Right lobe of liver (tissue), 4 donors: Measurements from ENCODE around the gene CDH13.

Experiments
- POLR2A ChIP-seq: fragments of 450-650 bp; IDR thresholded peaks from one replicate; pipeline ENCODE4 v1.6.1; 2017; ENCODE audit warnings: antibody characterized with exemption, mild to moderate bottlenecking
- TF ChIP-seq, protein P1 (sequence below), 4 donors: fragments of 200-600 bp in 3 of 4; fragments of 450-650 bp in 1 of 4; IDR thresholded peaks; one replicate each; pipeline versions ENCODE4 v1.5.1 to v1.8.0; 2016 to 2022; ENCODE audit warnings: antibody characterized with exemption in 4 of 4, mild to moderate bottlenecking in 2 of 4
- donor health status: DM: no; HTN: no; CAD: no.
- donor health status: DM: no; HTN: no; CAD: no.
- donor health status: DM: no; HTN: yes; CAD: no.

DNA sequence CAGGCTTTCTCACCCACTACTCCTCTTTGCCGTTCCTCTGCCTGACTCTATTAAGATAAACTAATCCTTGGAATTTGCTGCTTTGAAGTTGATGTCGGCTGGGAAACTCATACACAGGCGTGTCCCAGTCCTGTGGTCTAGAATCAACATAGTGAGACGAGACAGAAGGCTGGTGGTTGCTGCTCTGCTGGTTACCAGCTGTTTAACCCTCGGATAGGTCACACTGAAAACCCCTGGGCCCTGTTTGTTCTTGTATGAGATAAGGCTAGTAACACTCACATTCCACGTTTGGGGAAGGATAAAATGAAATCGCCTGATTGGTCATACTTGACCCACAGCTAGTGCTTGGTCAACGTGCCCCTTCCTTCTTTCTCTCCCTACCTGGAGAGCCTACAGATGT lies 517.0 kb downstream of the CDH13 start:
- TF ChIP-seq, protein P1, sequence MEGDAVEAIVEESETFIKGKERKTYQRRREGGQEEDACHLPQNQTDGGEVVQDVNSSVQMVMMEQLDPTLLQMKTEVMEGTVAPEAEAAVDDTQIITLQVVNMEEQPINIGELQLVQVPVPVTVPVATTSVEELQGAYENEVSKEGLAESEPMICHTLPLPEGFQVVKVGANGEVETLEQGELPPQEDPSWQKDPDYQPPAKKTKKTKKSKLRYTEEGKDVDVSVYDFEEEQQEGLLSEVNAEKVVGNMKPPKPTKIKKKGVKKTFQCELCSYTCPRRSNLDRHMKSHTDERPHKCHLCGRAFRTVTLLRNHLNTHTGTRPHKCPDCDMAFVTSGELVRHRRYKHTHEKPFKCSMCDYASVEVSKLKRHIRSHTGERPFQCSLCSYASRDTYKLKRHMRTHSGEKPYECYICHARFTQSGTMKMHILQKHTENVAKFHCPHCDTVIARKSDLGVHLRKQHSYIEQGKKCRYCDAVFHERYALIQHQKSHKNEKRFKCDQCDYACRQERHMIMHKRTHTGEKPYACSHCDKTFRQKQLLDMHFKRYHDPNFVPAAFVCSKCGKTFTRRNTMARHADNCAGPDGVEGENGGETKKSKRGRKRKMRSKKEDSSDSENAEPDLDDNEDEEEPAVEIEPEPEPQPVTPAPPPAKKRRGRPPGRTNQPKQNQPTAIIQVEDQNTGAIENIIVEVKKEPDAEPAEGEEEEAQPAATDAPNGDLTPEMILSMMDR (IDR thresholded peaks at IDR 0.05): no peak
- TF ChIP-seq POLR2A: no peak
